HG03520 (cell line): ENCODE results near the gene GPHN.
"Not testable (repeated sequence)": the region's sequence is repeated elsewhere in the genome, so short reads cannot be mapped to it uniquely, and the experiment has no call there.

ENCODE experiments used
- ATAC-seq: cut with Tn5 transposase; IDR thresholded peaks from one replicate; pipeline ENCODE4 v1.9.1; 2021; ENCODE audit warnings: mild to moderate bottlenecking, moderate library complexity; ENCODE audit not compliant: unreplicated experiment

The GPHN gene

GRCh38 chr14:66651536-66652220, 143.7 kb downstream of the GPHN start:
- ATAC-seq: no peak

GRCh38 chr14:66652525-66653106, 144.7 kb downstream of the GPHN start:
- ATAC-seq: no peak

GRCh38 chr14:66657780-66658179, 149.8 kb downstream of the GPHN start:
- no peak for ATAC-seq

- ATAC-seq: no peak
These were observed 154.4 kb downstream of the GPHN start for GRCh38 chr14:66662374-66662773.

- ATAC-seq: no peak
These were observed 169.8 kb downstream of the GPHN start for GRCh38 chr14:66677780-66678179.

- ATAC-seq: no peak
These were observed 172.3 kb downstream of the GPHN start for GRCh38 chr14:66680216-66680615.

GRCh38 chr14:66696326-66696725, 188.4 kb downstream of the GPHN start:
- ATAC-seq: no peak

- ATAC-seq: no peak
These were observed 190.6 kb downstream of the GPHN start for GRCh38 chr14:66698503-66698902.

GRCh38 chr14:66701813-66702212, 193.9 kb downstream of the GPHN start:
- no peak for ATAC-seq

- no peak for ATAC-seq
These were observed 200.3 kb downstream of the GPHN start for GRCh38 chr14:66708267-66708666.

GRCh38 chr14:66709291-66709690, 201.3 kb downstream of the GPHN start:
- ATAC-seq: no peak

GRCh38 chr14:66714291-66714690, 206.3 kb downstream of the GPHN start:
- not testable (repeated sequence) for ATAC-seq

- ATAC-seq: not testable (repeated sequence)
These were observed 207.4 kb downstream of the GPHN start for GRCh38 chr14:66715313-66715712.

- ATAC-seq: no peak
These were observed 208.3 kb downstream of the GPHN start for GRCh38 chr14:66716227-66716626.

- no peak for ATAC-seq
These were observed 209.7 kb downstream of the GPHN start for GRCh38 chr14:66717561-66718140.

GRCh38 chr14:66724996-66725395, 217.0 kb downstream of the GPHN start:
- no peak for ATAC-seq

GRCh38 chr14:66731298-66731697, 223.4 kb downstream of the GPHN start:
- ATAC-seq: not testable (repeated sequence)

GRCh38 chr14:66735853-66736252, 227.9 kb downstream of the GPHN start:
- ATAC-seq: no peak

GRCh38 chr14:66739826-66740225, 231.9 kb downstream of the GPHN start:
- no peak for ATAC-seq

GRCh38 chr14:66745078-66745477, 237.1 kb downstream of the GPHN start:
- no peak for ATAC-seq

GRCh38 chr14:66746316-66747006, 238.5 kb downstream of the GPHN start:
- no peak for ATAC-seq

GRCh38 chr14:66752109-66752508, 244.2 kb downstream of the GPHN start:
- ATAC-seq: no peak
